ENCODE data around the gene PLPP7. TPM values are rescaled to one million over a fixed set of nuclear protein-coding genes. Genes with fewer than 3 reads are reported as not detected.
"Not testable (repeated sequence)": the region's sequence is repeated elsewhere in the genome, so short reads cannot be mapped to it uniquely, and the experiment has no call there.

Gene PLPP7
- polyA plus RNA-seq, 3 donors, result 1.5 to 5.6 (median 5.6) TPM

DNA sequence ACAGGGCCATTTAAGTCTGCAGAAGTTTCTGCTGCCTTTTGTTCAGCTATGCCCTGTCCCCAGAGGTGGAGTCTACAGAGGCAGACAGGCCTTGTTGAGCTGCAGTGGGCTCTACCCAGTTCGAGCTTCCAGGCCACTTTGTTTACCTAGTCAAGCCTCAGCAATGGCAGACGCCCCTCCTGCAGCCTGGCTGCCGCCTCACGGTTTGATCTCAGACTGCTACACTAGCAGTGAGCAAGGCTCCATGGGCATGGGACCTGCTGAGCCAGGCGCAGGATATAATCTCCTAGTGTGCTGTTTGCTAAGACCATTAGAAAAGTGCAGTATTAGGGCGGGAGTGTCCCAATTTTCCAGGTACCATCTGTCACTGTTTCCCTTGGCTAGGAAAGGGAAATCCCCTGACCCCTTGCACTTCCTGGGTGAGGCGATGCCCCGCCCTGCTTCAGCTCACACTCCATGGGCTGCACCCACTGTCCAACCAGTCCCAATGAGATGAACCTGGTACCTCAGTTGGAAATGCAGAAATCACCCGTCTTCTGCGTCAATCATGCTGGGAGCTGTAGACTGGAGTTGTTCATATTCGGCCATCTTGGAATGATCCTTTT lies 55.5 kb downstream of the PLPP7 start:
- WGBS, 3 donors, result 80 to 92% (median 88%) methylated on average over 11 of the region's 11 CpGs
- H3K27ac ChIP-seq (ENCODE audit: low read depth, low read length), result not testable (repeated sequence)

DNA sequence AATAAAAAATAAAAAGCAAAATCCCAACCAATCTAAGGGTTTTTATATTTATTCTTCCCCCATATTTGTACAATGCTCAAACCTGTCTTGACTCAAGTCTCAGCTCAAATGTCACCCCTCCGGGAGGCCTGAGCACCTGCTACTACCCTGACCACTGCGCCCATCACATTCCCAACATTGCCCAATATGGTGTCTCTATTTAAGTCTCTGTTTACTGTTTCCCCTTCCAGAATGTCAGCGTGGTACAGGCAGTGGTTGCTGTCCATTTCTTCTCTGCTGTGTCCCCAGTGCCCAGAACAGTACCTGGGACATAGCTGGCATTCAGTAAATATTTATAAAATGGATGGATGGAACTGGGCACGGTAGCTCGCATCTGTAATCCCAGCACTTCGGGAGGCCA lies 57.0 kb downstream of the PLPP7 start:
- H3K27ac ChIP-seq (ENCODE audit: low read depth, low read length), result no peak overlapping the region
- WGBS, 3 donors, result 82 to 92% (median 90%) methylated on average over 6 of the region's 6 CpGs

DNA sequence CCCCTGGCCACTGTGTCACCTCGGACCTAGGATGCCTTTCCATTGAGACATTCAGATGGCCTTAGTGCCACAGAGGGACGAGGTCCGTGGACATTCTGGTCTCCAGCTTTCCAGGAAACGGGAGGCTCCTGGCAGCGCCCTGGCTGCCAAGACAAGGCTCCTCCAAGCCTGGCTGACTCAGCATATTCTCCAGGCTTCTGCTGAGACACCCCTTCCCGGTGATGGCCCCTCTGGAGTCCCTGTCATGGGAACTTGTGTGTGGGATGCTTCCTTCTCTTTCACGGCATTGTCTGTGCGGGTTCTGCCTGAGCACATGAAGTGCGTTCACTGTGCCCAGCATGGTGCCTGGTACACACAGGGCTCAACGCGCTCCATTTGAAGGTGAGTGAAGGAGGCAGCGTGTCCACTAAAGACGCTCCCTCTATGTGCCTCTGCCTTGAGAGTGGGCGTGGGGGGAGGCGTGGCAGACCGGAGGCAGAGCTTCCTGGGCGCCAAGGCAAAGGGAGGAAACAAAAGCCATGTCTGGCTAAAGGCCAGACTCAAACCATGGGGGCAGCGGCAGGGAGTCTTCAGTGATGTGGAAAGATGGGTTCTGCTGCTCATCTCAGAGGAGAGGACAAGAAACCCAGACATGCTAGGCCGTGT lies 58.0 kb downstream of the PLPP7 start:
- WGBS, 3 donors, result 59 to 77% (median 62%) methylated on average over 19 of the region's 19 CpGs
- H3K27ac ChIP-seq (ENCODE audit: low read depth, low read length), result no peak overlapping the region

DNA sequence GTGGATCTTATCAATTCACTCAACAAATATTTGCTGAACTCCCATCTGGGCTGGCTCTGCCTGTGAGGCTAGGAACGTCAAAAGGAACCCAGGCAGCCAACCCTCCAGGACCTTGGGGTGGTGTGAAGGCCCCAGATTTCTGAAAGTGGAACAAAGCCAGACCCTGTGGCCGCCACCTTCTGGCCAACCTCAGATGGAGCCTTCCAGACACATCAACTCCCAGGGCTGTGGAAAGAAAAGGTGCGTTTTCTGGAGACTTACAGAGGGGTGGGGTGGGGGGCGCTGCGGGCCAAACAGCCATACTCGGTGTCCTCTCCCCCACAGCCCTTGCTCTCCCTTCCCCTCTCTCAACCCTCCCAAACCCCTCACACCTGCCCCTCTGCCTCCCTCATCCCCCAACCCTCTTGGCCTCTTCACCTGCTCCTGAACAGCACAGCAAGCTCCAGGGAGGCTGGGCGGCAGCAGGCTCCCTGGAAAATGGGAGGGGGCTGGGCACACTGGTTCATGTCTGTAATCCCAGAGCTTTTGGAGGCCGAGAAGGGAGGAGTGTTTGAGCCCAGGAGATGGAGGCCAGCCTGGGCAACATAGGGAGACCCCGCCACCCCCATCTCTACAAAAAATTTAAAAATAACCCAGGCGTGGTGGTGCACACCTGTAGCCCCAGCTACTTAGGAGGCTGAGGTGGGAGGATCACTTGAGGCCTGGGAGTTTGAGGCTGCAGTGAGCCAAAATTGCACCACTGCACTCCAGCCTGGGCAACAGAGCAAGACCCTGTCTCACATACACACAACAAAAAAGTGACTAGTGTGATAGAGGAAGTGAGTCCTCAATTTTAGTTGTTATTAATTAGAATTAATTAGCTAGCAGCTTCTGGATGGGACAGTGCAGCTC lies 59.4 kb downstream of the PLPP7 start:
- H3K27ac ChIP-seq (ENCODE audit: low read depth, low read length), result no peak overlapping the region
- WGBS, 3 donors, result 60 to 85% (median 83%) methylated on average over 10 of the region's 10 CpGs

DNA sequence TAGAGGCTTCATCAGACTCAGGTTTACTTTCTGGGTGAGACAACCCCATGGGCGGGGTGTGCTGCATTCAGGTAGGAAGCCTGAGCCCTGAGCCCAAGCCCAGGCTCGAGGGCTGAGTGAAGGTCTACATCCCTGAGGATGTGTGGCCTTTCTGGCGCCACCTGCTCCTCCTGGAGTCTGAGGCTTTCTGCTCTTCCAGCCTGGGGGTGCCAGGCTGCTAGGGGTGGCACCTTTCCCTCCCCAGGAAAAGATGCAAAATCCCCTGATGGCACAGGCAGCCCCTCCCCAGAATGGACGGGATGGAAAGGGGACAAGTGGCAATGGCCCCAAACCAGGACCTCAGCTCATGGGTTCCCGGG lies 60.0 kb downstream of the PLPP7 start:
- WGBS, 3 donors, result 56 to 66% (median 63%) methylated on average over 5 of the region's 5 CpGs
- H3K27ac ChIP-seq (ENCODE audit: low read depth, low read length), result no peak overlapping the region

DNA sequence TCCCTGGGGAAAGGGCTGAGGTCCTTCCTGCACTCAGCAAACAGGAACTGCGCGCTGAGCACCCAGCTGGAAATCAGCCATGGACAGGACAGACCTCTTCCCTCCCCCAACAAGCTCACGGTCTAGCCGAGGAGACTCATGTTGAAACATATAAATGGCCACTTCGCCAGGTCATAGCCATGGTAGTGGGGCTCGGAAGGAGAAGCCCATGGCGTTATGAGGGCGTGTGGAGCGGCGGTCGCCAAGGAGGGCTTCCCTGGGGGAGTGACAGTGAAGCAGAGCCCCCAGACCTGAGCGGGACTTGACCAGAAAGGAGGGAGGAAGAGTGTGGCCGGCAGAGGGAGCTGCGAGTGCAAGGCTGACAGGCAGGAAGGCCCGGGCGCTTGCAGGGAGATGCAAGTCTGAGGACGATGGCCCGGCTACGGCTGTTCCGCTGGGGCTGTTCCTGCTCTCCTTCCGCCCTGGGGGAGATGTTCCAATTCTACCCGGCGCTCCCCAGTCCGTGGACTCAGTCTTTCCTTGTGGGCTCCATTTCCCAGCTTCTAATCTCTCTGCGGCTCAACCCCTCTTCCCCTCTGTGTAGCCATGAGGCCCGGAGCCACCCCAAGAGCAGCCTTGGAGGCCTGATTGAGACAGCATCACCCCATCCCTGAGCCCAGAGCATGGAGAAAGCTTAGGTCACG lies 60.5 kb downstream of the PLPP7 start:
- no peak overlapping the region for H3K27ac ChIP-seq (ENCODE audit: low read depth, low read length)
- 3 to 8% (median 7%) methylated on average over 26 to 27 of the region's 27 CpGs for WGBS, 3 donors

DNA sequence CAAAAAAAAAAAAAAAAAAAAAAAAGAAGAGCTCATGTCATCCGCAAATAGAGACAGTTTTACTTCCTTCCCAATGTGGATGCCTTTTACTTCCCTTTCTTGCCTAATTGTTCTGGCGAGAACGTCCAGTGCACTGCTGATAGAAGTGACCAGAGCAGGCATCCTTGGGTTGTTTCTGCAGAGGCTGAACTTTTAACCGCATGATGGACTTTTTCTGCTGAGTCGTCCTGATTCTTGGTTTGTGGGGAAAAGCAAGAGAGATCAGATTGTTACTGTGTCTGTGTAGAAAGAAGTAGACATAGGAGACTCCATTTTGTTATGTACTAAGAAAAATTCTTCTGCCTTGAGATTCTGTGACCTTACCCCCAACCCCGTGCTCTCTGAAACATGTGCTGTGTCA lies 67.0 kb downstream of the PLPP7 start:
- 28 to 65% (median 33%) methylated on average over 5 of the region's 6 CpGs for WGBS, 3 donors
- H3K27ac ChIP-seq (ENCODE audit: low read depth, low read length), result not testable (repeated sequence)

DNA sequence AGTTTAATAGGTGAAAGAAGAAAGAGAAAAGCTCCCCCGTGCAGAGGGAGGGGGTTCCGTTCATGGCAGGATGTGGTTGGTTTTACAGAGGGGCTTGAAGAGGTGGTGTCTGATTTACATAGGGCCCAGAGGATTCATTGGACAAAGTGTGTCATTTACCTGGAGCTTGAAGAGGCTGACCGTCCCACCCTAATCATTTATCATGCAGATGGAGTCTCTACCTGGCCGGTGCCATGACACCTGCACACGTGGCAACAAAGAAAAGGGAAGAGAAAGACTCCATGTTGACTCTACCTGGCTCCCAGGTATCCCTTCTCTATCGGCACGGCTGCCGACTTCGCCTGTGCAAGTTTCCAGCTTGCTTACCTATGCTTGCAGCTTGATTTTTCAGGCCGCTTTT lies 69.0 kb downstream of the PLPP7 start:
- WGBS, 3 donors, result 74 to 82% (median 77%) methylated on average over 10 of the region's 10 CpGs

More for the DNA sequence above, 69.0 kb downstream of the PLPP7 start:
- no peak overlapping the region for H3K27ac ChIP-seq (ENCODE audit: low read depth, low read length)

Other genes starting within 250 kb of the PLPP7 start
- gene AIF1L, start 193.2 kb upstream of the PLPP7 start, polyA plus RNA-seq, result 10 to 100 TPM in 2 of 3 donors, 1 to 10 TPM in 1; 2.9 to 46.2 (median 46.2) TPM
- gene NUP214, start 164.1 kb upstream of the PLPP7 start, polyA plus RNA-seq, result 10 to 100 TPM; 14.8 to 28.8 (median 16.5) TPM
- gene FAM78A, start 13.2 kb upstream of the PLPP7 start, polyA plus RNA-seq, result 1 to 10 TPM in 2 of 3 donors, under 1 TPM in 1; 0.70 to 2.5 (median 1.7) TPM
- 10 to 100 TPM; 31.8 to 66.5 (median 54.8) TPM for gene PRRC2B, start 104.4 kb downstream of the PLPP7 start, polyA plus RNA-seq
- gene POMT1, start 213.2 kb downstream of the PLPP7 start, polyA plus RNA-seq, result 10 to 100 TPM; 14.4 to 17.9 (median 15.5) TPM
- 10 to 100 TPM; 25.1 to 25.4 (median 25.2) TPM for gene UCK1, start 241.5 kb downstream of the PLPP7 start, polyA plus RNA-seq

Data from adipose tissue (tissue), 3 donors.